Umbilical cord (tissue), 2 donors: ENCODE measurements around the gene SLPI. TPM values are rescaled to one million over a fixed set of nuclear protein-coding genes. Genes with fewer than 3 reads are reported as not detected.

Experiments
- DNase-seq: peaks from one replicate; pipeline ENCODE4 v3.0.0-alpha.2; 2015; ENCODE audit warnings: low spot score
- total RNA-seq: library from RNA; depleted of rRNA; stranded (reverse); fragments of >200 nt; gene quantifications from one replicate; pipeline ENCODE4 v1.2.3, GENCODE V29; 2014; ENCODE audit warnings: low replicate concordance; ENCODE audit not compliant: insufficient read depth

SLPI gene
- total RNA-seq, 1 donor from 2014 or later: 2.4 TPM

DNA sequence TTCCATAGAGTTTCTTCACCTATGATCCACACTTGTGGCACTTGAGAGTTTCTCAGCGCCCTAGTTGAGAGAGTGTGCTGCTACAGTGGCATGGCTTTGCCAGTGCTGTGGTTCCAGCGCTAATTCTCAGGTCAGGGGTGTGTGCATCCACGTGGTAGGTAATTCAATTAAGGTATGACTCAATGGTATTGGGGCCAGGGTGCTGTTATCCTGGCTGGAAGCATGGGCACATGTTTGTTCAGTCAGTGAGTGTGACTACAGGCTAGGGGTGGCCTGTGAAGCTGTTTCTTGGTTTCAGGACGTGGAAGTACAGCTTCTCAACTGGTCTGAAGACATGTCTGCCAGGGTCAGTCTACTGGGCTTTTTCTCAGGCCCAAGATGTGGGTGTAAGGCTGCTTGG lies 36.2 kb downstream of the SLPI start:
- DNase-seq: no peak

DNA sequence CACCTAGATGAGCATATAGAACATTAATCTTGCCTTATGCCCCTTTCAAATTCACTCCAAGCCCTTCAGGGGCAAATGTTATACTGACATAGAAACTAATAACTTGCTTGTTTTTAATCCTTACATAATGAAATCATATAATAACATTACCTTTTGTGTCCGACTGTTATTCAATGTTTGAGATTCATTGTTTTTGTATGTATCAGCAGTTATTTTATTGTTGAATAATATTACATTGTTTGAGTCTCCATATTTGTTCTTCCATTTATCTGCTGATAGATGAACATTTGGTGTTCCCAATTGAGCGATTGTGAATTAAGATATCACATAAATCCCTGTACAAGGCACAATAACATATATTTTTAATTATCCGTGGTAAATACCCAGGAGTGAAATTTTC lies 41.5 kb downstream of the SLPI start:
- no peak for DNase-seq

DNA sequence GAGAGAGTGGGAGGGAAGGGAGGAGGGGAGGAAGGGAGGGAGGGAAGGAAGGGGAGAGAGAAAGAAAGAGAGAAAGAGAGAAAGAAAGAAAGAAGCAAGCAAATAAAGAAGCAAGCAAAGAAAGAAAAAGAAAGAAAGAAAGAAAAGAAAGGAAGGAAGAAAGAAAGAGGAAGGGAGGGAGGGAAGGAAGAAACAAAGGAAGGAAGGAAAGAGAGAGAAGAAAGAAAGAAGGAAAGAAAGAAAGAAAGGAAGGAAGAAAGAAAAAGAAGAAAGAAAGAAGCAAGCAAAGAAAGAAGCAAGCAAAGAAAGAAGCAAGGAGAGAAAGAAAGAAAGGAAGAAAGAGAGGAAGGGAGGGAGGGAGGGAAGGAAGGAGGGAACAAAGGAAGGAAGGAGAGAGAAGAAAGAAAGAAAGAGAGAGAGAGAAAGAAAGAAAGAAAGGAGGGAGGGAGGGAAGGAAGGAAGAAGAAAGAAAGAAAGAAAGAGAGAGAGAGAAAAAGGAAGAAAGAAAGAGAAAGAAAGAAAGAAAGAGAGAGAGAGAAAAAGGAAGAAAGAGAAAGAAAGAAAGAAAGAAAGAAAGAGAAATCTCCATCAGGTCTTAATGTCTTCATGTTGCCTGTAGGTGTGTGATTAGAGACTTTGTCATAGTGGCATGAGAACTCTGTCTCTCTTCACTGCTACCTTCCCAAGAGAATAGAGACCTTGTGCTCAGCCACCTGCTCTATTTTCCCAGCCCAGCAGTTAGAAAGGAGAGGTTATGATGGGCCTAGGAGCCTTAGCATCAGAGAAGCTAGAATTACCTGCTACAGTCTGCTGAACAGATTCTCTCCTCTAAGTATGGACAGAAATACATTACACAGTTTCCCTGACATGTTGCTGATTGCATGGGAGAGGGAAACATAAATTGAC lies 42.5 kb downstream of the SLPI start:
- DNase-seq: no peak

DNA sequence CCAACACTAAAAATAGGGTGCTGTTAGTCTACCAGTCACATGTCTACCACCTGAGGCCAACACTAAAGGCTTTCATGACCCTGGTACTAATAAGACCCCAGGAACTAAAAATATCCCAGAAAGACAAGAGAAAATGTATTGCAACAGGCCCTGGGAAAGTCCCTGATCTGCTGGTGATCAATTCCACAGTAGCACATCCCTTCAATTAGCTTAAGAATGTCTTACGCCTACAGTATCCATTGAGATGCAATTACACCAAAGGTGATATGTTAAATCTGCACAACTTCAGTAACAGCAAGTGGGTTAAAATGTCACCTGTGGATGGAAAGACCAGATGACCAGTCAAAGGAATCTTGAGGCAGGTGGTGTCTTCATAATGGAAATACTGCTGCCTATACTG lies 44.4 kb downstream of the SLPI start:
- DNase-seq: no peak

DNA sequence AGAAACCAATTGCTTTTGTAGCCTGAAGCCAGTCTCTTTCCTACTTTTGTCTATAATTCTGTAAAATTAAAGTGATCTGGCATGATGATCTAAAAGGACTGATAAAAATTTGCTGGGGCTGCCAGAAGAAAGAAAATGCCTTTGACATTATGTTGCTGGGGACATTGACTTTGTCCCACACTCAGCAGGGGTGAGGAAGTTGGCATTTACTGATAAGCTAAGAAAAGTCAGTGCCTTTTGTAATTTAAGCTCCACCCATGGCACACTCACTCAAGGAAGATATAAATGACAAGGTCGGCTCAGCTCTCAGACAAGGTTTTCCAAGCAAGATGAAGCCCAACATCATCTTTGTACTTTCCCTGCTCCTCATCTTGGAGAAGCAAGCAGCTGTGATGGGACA lies 47.6 kb downstream of the SLPI start, which contains the start of gene SEMG1:
SEMG1 (plus strand) TSS at position 309 of the 400 bp plus-strand sequence; CDS start at position 330, 21 bp downstream.
- DNase-seq: no peak

Other genes with a start within 250 kb of the SLPI start
- 2.4 TPM for gene KCNS1, start 153.4 kb downstream of the SLPI start, total RNA-seq
- 1.2 TPM for gene WFDC5, start 139.4 kb downstream of the SLPI start, total RNA-seq
- not detected for gene WFDC12, start 130.1 kb downstream of the SLPI start, total RNA-seq
- not detected for gene PI3, start 79.7 kb downstream of the SLPI start, total RNA-seq
- 6.0 TPM for gene SEMG1, start 47.5 kb downstream of the SLPI start, total RNA-seq
- gene SEMG2, start 33.2 kb downstream of the SLPI start, total RNA-seq: 0.48 TPM
- not detected for gene RBPJL, start 52.3 kb upstream of the SLPI start, total RNA-seq
- not detected for gene MATN4, start 53.7 kb upstream of the SLPI start, total RNA-seq
- 28.9 TPM for gene SDC4, start 93.9 kb upstream of the SLPI start, total RNA-seq
- gene SYS1, start 108.6 kb upstream of the SLPI start, total RNA-seq: 25.8 TPM
- gene TP53TG5, start 123.8 kb upstream of the SLPI start, total RNA-seq: 32.0 TPM
- 11.8 TPM for gene DBNDD2, start 153.7 kb upstream of the SLPI start, total RNA-seq
- gene PIGT, start 161.6 kb upstream of the SLPI start, total RNA-seq: 36.6 TPM
- 9.9 TPM for gene WFDC2, start 215.2 kb upstream of the SLPI start, total RNA-seq